H1 (cell line): ENCODE data around the gene GLOD4. TPM values are rescaled to one million over a fixed set of nuclear protein-coding genes. Genes with fewer than 3 reads are reported as not detected.

ENCODE experiments used
- CTCF ChIA-PET: fragments of 300-600 bp; sonication (Branson Sonifier 250); formaldehyde crosslinking; loops from one replicate; lab custom pipeline; 2021; ENCODE audit not compliant: partially characterized antibody; lab: Charles Lee
- POLR2A ChIA-PET: fragments of 300-600 bp; sonication (Branson Sonifier 250); formaldehyde crosslinking; loops from one replicate; lab custom pipeline; 2021; ENCODE audit warnings: inconsistent platforms; ENCODE audit not compliant: partially characterized antibody; lab: Charles Lee
- DNase-seq, 2 experiments: peaks; one replicate each; pipeline versions ENCODE4 v3.0.0 to v3.0.0-alpha.2; 2010 to 2022; ENCODE audit warnings: low spot score in 2 of 2, low read depth in 1 of 2, mixed read lengths in 1 of 2
- FAIRE-seq: peaks from 2 replicates; lab custom pipeline; 2011; peaks lifted over from hg19 to GRCh38; lab: Jason Lieb, UNC
- H2AFZ ChIP-seq: 2 replicates; pipeline ENCODE4 v1.8.1; 2012; ENCODE audit warnings: low read length, inconsistent platforms
- H2AK5ac ChIP-seq: 2 replicates; pipeline ENCODE4 v1.6.1; 2013; ENCODE audit warnings: low read depth, low read length
- H2BK120ac ChIP-seq: replicated peaks from 2 replicates; pipeline ENCODE3; 2013; ENCODE audit warnings: low read depth, low read length, inconsistent platforms
- H2BK12ac ChIP-seq: 2 replicates; pipeline ENCODE4 v1.6.1; 2013; ENCODE audit warnings: low read depth, low read length
- H2BK15ac ChIP-seq: 2 replicates; pipeline ENCODE4 v1.6.1; 2013; ENCODE audit warnings: low read length
- H2BK20ac ChIP-seq: 2 replicates; pipeline ENCODE4 v1.6.1; 2013; ENCODE audit warnings: low read length
- H2BK5ac ChIP-seq: 2 replicates; pipeline ENCODE4 v1.6.1; 2013; ENCODE audit warnings: low read depth, low read length
- H3K14ac ChIP-seq: 2 replicates; pipeline ENCODE4 v1.6.1; 2013; ENCODE audit warnings: inconsistent platforms; ENCODE audit not compliant: insufficient read length
- H3K18ac ChIP-seq: 2 replicates; pipeline ENCODE4 v1.6.1; 2013; ENCODE audit warnings: low read length; ENCODE audit errors: extremely low read depth
- H3K23ac ChIP-seq: 2 replicates; pipeline ENCODE4 v1.6.1; 2013; ENCODE audit warnings: inconsistent platforms; ENCODE audit not compliant: insufficient read length
- H3K23me2 ChIP-seq: 2 replicates; pipeline ENCODE4 v1.6.1; 2013; ENCODE audit warnings: low read depth, low read length
- H3K27ac ChIP-seq: 2 replicates; pipeline ENCODE4 v1.6.1; 2011; ENCODE audit warnings: low read depth, low read length, inconsistent platforms
- H3K27me3 ChIP-seq, 4 experiments: replicated peaks in 1 of 4; 1 replicate in 1 of 4; 2 replicates in 3 of 4; pipeline versions ENCODE4 v1.6.1 to v1.8.1; 2011 to 2013; ENCODE audit warnings: low read length in 3 of 4, mild to moderate bottlenecking in 3 of 4, inconsistent platforms in 2 of 4, mixed read lengths in 2 of 4, moderate library complexity in 1 of 4; ENCODE audit not compliant: control insufficient read depth in 3 of 4, insufficient read depth in 3 of 4; ENCODE audit errors: extremely low read depth in 1 of 4
- H3K36me3 ChIP-seq, 4 experiments: 2 replicates each; pipeline versions ENCODE4 v1.6.1 to v1.8.1; 2011 to 2013; ENCODE audit warnings: mild to moderate bottlenecking in 4 of 4, low read length in 3 of 4, moderate library complexity in 2 of 4, control low read depth in 1 of 4, inconsistent platforms in 1 of 4; ENCODE audit not compliant: insufficient read depth in 4 of 4, control insufficient read depth in 2 of 4
- H3K4ac ChIP-seq: replicated peaks from 2 replicates; pipeline ENCODE3; 2013; ENCODE audit warnings: low read length, low read depth, mixed read lengths, inconsistent platforms; ENCODE audit not compliant: insufficient read length
- H3K4me1 ChIP-seq, 4 experiments: replicated peaks in 1 of 4; 1 replicate in 1 of 4; 2 replicates in 3 of 4; pipeline versions ENCODE4 v1.6.1 to v1.8.1; 2011 to 2013; ENCODE audit warnings: low read length in 3 of 4, inconsistent platforms in 2 of 4, mixed read lengths in 1 of 4; ENCODE audit not compliant: insufficient read depth in 4 of 4, control insufficient read depth in 3 of 4
- H3K4me2 ChIP-seq, 2 experiments: 2 replicates each; pipeline versions ENCODE4 v1.6.1 to v1.8.1; 2011 to 2013; ENCODE audit warnings: low read depth in 2 of 2, low read length in 2 of 2, control low read depth in 1 of 2, inconsistent platforms in 1 of 2, mild to moderate bottlenecking in 1 of 2; ENCODE audit not compliant: insufficient read depth in 1 of 2
- H3K4me3 ChIP-seq, 4 experiments: fragments of 200-600, 300-600 bp in 1 of 4; sonication (generic), shearing (Covaris generic), sonication (Bioruptor Twin) in 1 of 4; 2 replicates each; pipeline versions ENCODE4 v1.5.1 to v1.8.1; 2011 to 2016; ENCODE audit warnings: low read length in 4 of 4, low read depth in 3 of 4, control low read depth in 2 of 4, inconsistent platforms in 2 of 4, mild to moderate bottlenecking in 2 of 4, mixed read lengths in 1 of 4, moderate library complexity in 1 of 4; ENCODE audit not compliant: insufficient read depth in 2 of 4; ENCODE audit errors: extremely low read depth in 1 of 4
- H3K56ac ChIP-seq: replicated peaks from 2 replicates; pipeline ENCODE3; 2013; ENCODE audit warnings: low read depth, mild to moderate bottlenecking, mixed read lengths, low read length, inconsistent platforms; ENCODE audit not compliant: insufficient read length
- H3K79me1 ChIP-seq: 2 replicates; pipeline ENCODE4 v1.6.1; 2013; ENCODE audit warnings: low read depth, low read length, control low read depth
- H3K79me2 ChIP-seq, 2 experiments: 2 replicates each; pipeline versions ENCODE4 v1.6.1 to v1.8.1; 2012 to 2013; ENCODE audit warnings: low read length in 2 of 2, mild to moderate bottlenecking in 2 of 2, inconsistent platforms in 1 of 2; ENCODE audit not compliant: insufficient read depth in 2 of 2, control insufficient read depth in 1 of 2
- H3K9ac ChIP-seq, 4 experiments: replicated peaks in 1 of 4; 1 replicate in 1 of 4; 2 replicates in 3 of 4; pipeline versions ENCODE4 v1.6.1 to v1.8.1; 2011 to 2013; ENCODE audit warnings: low read depth in 3 of 4, low read length in 3 of 4, control low read depth in 2 of 4, mild to moderate bottlenecking in 2 of 4, moderate library complexity in 2 of 4, inconsistent platforms in 1 of 4; ENCODE audit errors: extremely low read depth in 1 of 4
- H3K9me3 ChIP-seq, 2 experiments: 2 replicates each; pipeline versions ENCODE4 v1.6.1 to v1.8.1; 2012 to 2013; ENCODE audit warnings: mild to moderate bottlenecking in 2 of 2, moderate library complexity in 2 of 2, control low read depth in 1 of 2, inconsistent platforms in 1 of 2, low read depth in 1 of 2, low read length in 1 of 2, mixed read lengths in 1 of 2; ENCODE audit not compliant: insufficient read depth in 2 of 2
- H4K20me1 ChIP-seq, 2 experiments: replicated peaks in 1 of 2; 2 replicates each; pipeline versions ENCODE3 to v1.8.1; 2011 to 2013; ENCODE audit warnings: inconsistent platforms in 2 of 2, low read length in 2 of 2, mild to moderate bottlenecking in 1 of 2; ENCODE audit not compliant: insufficient read depth in 2 of 2, control insufficient read depth in 1 of 2
- H4K5ac ChIP-seq: 2 replicates; pipeline ENCODE4 v1.6.1; 2013; ENCODE audit warnings: low read length, low read depth, mixed read lengths, inconsistent platforms; ENCODE audit not compliant: insufficient read length
- H4K8ac ChIP-seq: 2 replicates; pipeline ENCODE4 v1.8.0; 2013; ENCODE audit warnings: mild to moderate bottlenecking, moderate library complexity, low read length, inconsistent platforms; ENCODE audit not compliant: insufficient read depth; ENCODE audit errors: extremely low read depth
- H4K91ac ChIP-seq: replicated peaks from 2 replicates; pipeline ENCODE3; 2013; ENCODE audit warnings: low read length, mixed read lengths, inconsistent platforms; ENCODE audit not compliant: insufficient read length
- SP1 ChIP-seq: IDR thresholded peaks from 2 replicates; pipeline ENCODE4 v1.6.1; 2011; ENCODE audit warnings: low read depth, low read length
- WGBS, 2 experiments: shearing (Covaris generic) in 1 of 2; methylation state at CpG; one replicate each; pipeline versions ENCODE4 v1.1.6 to v1.1.7; 2013 to 2015; ENCODE audit warnings: low lambda C conversion rate in 2 of 2, mixed read lengths in 2 of 2, inconsistent platforms in 1 of 2, low coverage in 1 of 2, missing lambda C conversion rate in 1 of 2; ENCODE audit not compliant: insufficient replicate concordance in 2 of 2, insufficient coverage in 1 of 2, insufficient read length in 1 of 2; ENCODE audit errors: extremely low coverage in 1 of 2, missing lambda C conversion rate in 1 of 2; 5-methylcytosine and 5-hydroxymethylcytosine counted together
- polyA plus RNA-seq, 7 experiments: library from polyadenylated mRNA; depleted of rRNA in 3 of 7; stranded (reverse) in 5 of 7; unstranded in 2 of 7; fragments of >200 nt in 5 of 7; fragments of 200-250 nt in 2 of 7; gene quantifications; 1 replicate in 5 of 7; 2 replicates in 1 of 7; 4 replicates in 1 of 7; pipeline versions ENCODE4 v1.2.1 to v1.2.3, GENCODE V29; 2011 to 2013; ENCODE audit warnings: missing spikeins in 2 of 7, mixed read lengths in 2 of 7
- total RNA-seq: library from RNA; stranded (reverse); fragmentation: NEBNext Ultra II Directional; extraction: Animal tissue kit (Norgen Biotek cat#: 25700); gene quantifications from 2 replicates; pipeline ENCODE4 v1.2.1, GENCODE V29; 2021
- TF ChIP-seq, protein P1 (sequence below): IDR thresholded peaks from 2 replicates; pipeline ENCODE4 v1.6.1; 2012; ENCODE audit warnings: low read length, inconsistent platforms

The GLOD4 gene
- total and polyA plus RNA-seq, 2 of the 8 experiments (the other 6 are each of a cell fraction or from before 2014, with no cell fraction given): 36.8 to 81.3 TPM

DNA sequence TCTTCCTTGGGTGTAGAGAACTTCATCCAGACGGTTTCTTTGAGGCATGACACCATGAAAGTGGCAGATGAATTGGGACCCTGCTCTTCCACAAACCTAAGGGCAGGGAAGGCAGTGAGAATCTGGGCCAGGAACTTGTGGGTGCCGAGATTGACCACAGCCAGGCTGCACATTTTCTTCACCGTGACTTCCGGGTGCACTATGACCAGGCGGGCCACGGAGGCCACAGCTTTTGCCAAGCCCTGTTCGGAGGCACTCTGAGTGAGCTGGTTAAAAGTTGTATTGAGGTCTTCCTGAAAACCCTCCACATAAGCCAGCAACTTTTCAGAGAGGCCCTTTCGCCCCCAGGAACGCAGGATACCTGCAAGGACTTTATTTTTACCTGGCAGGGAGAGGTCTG is 35.9 kb downstream of the GLOD4 start:
- FAIRE-seq: no peak
- H3K14ac ChIP-seq: no peak overlapping the region

More for the DNA sequence above, 35.9 kb downstream of the GLOD4 start:
- Histone ChIP-seq H3K9ac (no peak overlapping the region), H3K79me2 (peaks cover 3 to 42% of the 10 kb centered on the region in 2 experiments; a peak in 3 of 4 replicates), H3K56ac (no peak overlapping the region), H3K4me1 (peaks cover 0 to 7% (median 3%) of the 10 kb centered on the region in 4 experiments; a peak in 4 of 7 replicates), H2BK12ac (no peak overlapping the region), H2BK20ac (no peak overlapping the region), H2AK5ac (no peak overlapping the region), H3K18ac (no peak overlapping the region), H4K91ac (no peak overlapping the region), H3K4me3 (no peak overlapping the region), H3K23me2 (peaks cover 3% of the 10 kb centered on the region), H2BK15ac (no peak overlapping the region), H3K9me3 (peaks cover 4 to 7% of the 10 kb centered on the region in 2 experiments; a peak in 2 of 4 replicates), H4K20me1 (peaks cover 3 to 39% of the 10 kb centered on the region in 2 experiments), H3K27ac (no peak overlapping the region), H3K4ac (no peak overlapping the region), H2BK5ac (no peak overlapping the region), H3K79me1 (peaks cover 21% of the 10 kb centered on the region), H4K5ac (no peak overlapping the region), H3K36me3 (peaks cover 33 to 77% (median 48%) of the 10 kb centered on the region in 4 experiments), H3K4me2 (no peak overlapping the region), H2BK120ac (no peak overlapping the region), H4K8ac (no peak overlapping the region), H3K23ac (no peak overlapping the region), H2AFZ (no peak overlapping the region), H3K27me3 (no peaks in the 10 kb centered on the region)
- CTCF ChIA-PET: interaction anchor here (0.5 to 1.0 kb wide), 2 partner anchors 27 to 253 kb away, joined by 3 read pairs; no protein-coding TSS in a partner anchor
- DNase-seq: no peak
- 95% methylated on average over 9 of the region's 9 CpGs; no CpG with 5 or more reads in 1 of the 2 experiments for WGBS, 2 experiments
- POLR2A ChIA-PET: interaction anchor here (0.9 to 3.9 kb wide), 3 partner anchors 9 to 17 kb away, joined by 4 to 15 read pairs (median 8); no protein-coding TSS in a partner anchor
- TF ChIP-seq SP1: no peak
- TF ChIP-seq, protein P1, sequence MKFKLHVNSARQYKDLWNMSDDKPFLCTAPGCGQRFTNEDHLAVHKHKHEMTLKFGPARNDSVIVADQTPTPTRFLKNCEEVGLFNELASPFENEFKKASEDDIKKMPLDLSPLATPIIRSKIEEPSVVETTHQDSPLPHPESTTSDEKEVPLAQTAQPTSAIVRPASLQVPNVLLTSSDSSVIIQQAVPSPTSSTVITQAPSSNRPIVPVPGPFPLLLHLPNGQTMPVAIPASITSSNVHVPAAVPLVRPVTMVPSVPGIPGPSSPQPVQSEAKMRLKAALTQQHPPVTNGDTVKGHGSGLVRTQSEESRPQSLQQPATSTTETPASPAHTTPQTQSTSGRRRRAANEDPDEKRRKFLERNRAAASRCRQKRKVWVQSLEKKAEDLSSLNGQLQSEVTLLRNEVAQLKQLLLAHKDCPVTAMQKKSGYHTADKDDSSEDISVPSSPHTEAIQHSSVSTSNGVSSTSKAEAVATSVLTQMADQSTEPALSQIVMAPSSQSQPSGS: no peak
